Measurements from ENCODE around the gene GNG8. TPM values are rescaled to one million over a fixed set of nuclear protein-coding genes. Genes with fewer than 3 reads are reported as not detected.
"Not testable (repeated sequence)": the region's sequence is repeated elsewhere in the genome, so short reads cannot be mapped to it uniquely, and the experiment has no call there.

Gene GNG8
- total RNA-seq, 1 experiment from 2014 or later, result not detected

DNA sequence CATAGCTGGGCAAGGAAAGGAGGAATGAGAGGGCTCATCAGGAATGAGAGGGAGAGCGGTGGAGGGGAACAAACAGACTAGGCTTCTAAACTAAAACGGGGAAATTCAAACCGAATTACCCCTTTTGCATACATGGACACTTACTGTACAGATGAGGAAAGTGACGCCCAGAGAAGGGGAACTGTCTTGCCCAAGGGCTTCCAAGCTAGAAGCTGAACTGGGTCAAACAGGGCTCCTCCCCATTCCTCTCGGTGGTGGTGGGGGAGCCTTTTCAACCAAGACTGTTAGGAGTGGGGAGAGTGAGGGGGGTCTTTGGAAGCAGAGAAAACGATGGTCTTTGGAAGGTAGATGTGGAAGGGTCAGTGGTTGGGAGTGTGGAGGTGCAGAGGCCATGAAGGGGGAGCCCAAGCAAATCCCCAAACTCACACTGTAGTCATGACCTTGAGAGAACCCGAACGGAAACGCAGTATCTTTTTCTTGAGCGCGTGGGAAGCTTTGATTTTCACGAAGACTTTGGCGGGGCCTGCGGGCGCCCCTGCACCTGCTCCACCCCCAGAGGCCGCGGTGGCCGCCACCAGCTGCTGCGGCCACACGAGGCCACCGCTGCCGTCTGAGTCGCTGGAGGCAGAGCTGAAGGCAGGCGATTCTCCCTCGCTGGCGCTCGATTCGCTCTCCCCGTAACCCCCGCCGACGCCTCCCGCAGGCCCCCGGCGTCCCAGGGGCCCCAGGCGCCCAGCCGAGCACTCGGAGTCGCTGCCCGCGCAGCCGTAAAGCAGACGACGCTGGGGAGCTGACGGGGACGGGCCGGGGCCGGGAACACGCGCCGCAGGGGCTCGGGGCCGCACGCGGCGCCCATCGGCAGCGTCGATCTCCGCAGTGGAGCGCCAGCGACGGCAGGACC is 12.3 kb upstream of the GNG8 start:
- DNase-seq (ENCODE audit: low read depth), result no peak

- peak; percentile 51 for DNase-seq (ENCODE audit: low read depth)
These were observed 10.4 kb upstream of the GNG8 start for GRCh38 chr19:46646402-46646801.

DNA sequence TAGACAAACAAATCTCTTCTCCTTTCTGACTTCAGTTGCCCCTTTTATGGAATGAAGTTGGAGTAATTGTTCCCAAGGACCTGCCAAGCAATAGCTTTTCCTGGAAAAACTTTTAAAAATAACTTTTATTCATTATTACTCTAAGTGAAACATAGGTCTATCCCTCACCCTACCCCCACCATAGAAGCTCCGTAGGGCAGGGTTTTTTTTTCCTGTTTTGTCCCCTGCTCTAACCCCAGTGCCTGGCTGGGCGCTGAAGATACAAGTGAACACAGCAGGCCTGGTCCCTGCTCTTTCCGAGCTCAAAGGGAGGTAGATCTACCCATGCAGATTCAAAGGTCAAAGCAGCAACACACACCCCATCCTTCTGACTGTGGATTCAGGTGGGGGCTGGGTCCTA is 8.7 kb upstream of the GNG8 start:
- no peak for DNase-seq (ENCODE audit: low read depth)

GRCh38 chr19:46640656-46641055 is 4.7 kb upstream of the GNG8 start:
- no peak for DNase-seq (ENCODE audit: low read depth)

DNA sequence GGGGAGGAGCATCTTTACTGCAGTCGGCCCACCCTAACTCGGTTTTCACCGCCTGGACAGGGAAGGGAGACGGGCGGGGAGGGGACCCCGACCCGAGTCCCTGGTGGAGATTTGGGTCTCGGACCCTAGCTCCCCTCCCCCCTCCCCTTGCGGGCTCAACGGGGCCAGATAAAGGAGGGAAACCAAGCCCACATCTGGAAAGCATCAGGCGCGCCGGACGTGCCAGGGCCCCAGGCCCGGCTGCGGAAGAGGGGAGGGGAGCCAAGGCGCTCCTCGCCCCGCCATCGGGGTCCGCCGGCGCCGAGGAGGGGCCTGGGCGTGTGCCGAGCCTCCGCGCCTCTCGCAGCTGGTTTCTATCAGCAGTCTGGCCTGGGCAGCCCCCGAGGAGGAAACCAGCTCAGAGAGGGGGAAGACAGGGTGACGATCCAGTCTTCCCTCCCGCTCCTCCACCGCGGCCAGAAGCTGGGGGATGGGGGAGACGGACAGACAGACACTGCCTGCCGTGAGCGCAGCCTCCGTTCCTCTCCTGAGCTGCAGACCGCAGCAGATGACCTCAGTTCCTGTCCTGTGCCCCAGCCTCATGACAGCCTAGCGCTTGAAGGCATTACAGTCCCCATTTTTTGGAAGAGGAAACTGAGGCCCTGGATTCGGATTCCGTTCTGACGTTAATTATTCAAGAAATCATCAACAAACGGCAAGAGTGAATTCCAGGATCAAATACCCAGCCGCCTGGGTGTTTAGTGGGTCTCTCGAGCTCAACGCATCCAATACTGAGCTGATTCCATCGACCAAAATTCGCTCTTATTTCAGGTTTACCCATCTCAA is 3.6 kb upstream of the GNG8 start:
- peak; percentile 58 for DNase-seq (ENCODE audit: low read depth)

GRCh38 chr19:46637224-46637623 is 1.2 kb upstream of the GNG8 start:
- DNase-seq (ENCODE audit: low read depth), result no peak

DNA sequence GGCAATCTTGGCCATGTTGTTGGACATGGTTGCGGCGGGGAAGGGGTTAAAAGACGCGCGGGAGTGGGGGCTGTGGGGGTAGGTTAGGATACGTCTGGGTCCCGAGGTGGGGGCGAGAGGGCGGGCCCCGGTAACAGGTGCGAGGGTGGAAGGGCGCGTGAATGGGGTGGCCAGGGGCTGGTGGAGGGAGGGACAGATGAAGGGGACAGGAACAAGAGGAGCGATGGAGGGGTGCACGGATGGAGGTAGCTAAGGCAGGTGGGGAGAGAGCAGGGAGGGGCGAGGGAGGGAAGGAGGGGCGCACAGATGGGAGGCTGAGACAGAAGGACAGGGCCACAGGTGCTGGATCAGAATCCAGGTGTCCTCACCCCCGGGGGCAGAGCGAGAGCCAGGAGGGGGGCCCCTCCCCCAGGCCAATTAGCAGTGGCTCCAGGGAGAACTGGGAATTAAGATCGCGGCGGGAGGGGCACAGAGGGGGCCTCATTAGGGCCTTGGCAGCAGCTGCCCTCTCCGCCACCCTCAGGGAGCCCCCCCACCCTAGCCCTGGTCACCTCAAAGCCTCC is 1.3 kb downstream of the GNG8 start:
- DNase-seq (ENCODE audit: low read depth), result no peak

DNA sequence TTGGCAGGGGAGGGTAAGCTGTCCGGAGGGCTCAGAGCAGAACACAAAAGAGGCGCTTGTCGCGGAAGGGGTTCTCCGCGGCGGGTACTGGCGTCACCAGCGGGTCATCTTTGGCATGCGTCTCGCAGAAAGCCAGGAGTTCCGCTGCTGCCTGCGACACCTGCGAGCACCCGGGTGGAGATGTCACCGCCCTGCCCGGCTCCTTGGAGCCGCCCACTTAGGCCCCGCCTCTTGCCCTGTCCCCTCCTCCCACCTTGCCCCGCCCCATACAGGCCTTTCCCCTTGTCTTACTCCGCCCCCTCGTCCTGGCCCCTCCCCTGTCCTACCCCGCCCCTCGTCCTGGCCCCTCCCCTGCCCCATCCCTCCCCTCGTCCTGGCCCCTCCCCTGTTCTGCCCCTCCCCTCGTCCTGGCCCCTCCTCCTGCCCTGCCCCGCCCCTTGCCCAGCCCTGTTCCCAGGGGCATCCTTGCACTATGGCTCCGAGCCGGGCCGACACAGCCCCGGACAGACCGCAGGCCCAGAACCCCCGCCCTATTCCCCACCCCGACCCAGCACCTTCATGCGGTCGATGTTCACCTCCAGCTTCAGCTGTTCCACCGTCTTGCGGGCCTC is 1.9 kb downstream of the GNG8 start:
- DNase-seq (ENCODE audit: low read depth), result no peak

DNA sequence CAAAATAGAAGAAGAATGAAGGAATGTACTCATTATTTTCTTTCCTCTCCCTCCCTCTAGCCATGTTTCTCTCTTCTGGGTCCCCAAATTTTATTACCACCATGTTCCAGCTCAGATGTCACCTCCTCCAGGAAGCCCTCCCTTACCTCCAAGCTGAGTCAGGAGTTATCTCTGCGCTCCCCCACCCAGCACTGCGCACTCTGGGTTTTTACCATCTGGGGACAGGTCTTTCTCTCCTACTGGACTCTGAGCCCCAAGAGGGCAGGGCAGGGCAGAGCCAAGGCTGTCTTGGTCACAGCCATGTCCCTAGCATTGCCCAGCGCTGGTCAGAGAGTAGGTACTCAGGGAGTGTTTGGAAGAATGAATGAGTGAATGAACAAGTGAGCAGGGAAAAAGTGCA is 2.9 kb downstream of the GNG8 start:
- no peak for DNase-seq (ENCODE audit: low read depth)

DNA sequence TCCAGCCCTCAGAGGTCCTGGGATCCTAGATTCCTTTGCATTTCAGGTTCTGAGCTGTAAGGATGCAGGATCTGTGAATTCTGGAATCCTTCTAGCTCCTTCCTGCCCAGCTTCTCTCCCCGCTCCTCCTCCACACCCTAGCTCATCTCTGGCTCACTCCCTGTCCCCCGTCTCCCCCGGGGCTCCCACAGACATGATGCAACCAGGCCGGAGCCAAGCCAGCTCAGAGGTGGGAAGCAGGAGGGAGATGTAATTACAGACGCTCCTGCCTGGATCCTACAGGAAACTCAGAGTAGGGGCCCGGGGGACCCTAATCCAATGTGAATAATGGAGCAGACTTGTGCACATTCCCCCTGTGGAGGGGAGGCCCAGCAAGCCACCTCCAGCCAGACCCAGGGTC is 4.5 kb downstream of the GNG8 start:
- DNase-seq (ENCODE audit: low read depth), result no peak

DNA sequence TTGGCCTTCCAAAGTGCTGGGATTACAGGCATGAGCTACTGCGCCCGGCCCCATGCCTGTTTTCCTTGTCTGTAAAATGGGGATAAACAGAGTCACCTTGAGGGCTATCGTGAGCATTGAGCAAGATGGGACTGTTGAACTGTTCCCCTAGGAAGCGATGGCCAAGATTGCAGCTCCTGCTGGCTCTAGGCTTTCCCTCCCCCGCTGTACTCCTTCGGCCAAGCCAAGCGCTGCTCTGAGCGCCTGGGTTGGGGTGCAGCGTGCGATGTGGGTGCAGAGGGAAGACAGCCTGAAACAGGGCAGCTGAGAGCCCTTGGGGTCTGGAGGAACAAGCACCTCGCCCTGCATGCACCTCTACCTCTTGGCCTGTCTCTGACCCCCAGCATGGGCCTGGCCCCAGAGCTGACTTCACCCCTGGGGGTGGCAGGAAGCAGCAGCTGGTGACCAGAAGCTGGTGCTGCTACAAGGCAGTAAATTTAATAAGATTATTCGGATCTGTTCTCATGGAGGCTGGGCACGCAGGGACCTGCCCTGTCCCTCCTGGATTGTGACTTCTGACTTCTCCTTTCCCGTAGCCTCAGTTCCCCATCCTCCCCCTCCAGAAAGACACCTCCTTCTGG is 5.3 kb downstream of the GNG8 start:
- DNase-seq (ENCODE audit: low read depth), result no peak

GRCh38 chr19:46629546-46630025 is 6.4 kb downstream of the GNG8 start:
- DNase-seq (ENCODE audit: low read depth), result no peak

DNA sequence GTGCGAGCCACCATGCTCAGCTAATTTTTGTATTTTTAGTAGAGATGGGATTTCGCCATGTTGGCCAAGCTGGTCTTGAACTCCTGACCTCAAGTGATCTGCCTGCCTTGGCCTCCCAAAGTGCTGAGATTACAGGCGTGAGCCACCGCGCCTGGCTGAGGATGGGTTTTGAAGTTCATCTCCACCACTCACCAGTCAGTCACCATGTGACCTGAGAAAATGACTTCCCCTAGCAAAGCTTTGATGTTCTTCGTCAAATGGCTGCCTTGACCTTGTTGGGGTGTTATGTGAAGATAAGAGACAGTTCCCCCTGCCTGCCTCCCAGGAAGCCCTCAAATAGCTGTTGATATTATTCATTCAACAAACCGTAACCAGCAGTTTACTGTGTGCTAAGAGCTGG is 7.0 kb downstream of the GNG8 start:
- DNase-seq (ENCODE audit: low read depth), result not testable (repeated sequence)

GRCh38 chr19:46626446-46626845 is 9.6 kb downstream of the GNG8 start:
- DNase-seq (ENCODE audit: low read depth), result no peak

GRCh38 chr19:46625731-46626130 is 10.3 kb downstream of the GNG8 start:
- no peak for DNase-seq (ENCODE audit: low read depth)

- peak; percentile 56 for DNase-seq (ENCODE audit: low read depth)
These were observed 10.9 kb downstream of the GNG8 start, which contains the start of gene PTGIR for GRCh38 chr19:46624958-46625661. Gene PTGIR, minus strand, starts transcription at chr19:46625089. Its CDS starts 864 bp downstream, at chr19:46624225.

GRCh38 chr19:46623915-46624502 is 12.0 kb downstream of the GNG8 start:
- DNase-seq (ENCODE audit: low read depth), result no peak

- no peak for DNase-seq (ENCODE audit: low read depth)
These were observed 13.9 kb downstream of the GNG8 start for GRCh38 chr19:46622118-46622446.

- no peak for DNase-seq (ENCODE audit: low read depth)
These were observed 14.5 kb downstream of the GNG8 start for GRCh38 chr19:46621191-46622117.

Measured in HT1080 (cell line).